Choroid plexus epithelial cell (primary cell): Measurements from ENCODE around the gene CCDC187.

ENCODE experiments used
- DNase-seq: peaks from one replicate; pipeline ENCODE4 v3.0.0-alpha.2; 2010; ENCODE audit warnings: low read depth
- H3K4me3 ChIP-seq: 2 replicates; pipeline ENCODE4 v1.5.1; 2011; ENCODE audit warnings: low read depth, mild to moderate bottlenecking, control low read depth, low read length, moderate library complexity
- TF ChIP-seq, protein P1 (sequence below): conservative IDR thresholded peaks from 2 replicates; pipeline ENCODE4 v1.5.1; 2011; ENCODE audit warnings: low read depth, mild to moderate bottlenecking, control low read depth, inconsistent platforms, low read length, moderate library complexity

CCDC187 gene

DNA sequence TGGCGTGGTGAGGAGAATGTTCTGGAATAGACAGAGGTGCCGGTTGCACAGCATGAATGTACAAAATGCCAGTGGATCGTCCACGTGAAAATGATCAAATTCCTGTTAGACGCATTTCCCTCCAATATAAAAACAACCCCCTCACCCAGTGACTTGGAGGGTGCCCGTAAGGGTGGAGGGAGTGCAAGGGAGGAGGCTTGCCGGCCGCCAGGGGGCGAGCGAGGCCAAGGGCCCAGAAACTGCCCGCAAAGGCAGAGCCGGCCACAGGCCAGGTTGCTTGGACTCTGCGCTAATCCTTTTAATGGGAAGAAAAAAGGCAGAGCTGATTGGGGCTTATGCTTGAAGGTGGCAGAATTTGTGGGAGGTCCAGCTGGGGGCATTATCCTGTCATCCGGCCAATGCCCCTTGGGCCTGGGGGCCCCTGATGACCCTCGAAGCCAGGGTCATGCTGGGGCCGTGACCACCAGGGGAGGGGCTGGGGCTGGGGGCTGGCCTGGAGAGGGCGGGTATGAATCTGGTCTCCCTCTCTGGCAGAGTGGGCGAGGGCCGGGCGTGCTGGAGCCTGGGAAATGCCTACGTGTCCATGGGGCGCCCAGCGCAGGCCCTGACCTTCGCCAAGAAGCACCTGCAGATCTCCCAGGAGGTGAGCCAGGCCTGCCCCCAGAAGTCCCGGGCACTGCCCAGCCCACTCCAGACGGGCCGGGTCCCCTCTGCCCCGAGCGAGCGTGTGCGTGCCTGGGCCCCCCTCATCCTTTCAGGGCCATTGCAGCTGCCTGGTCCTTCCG is 35.5 kb upstream of the CCDC187 start:
- DNase-seq = peak; percentile 74
- TF ChIP-seq, protein P1, sequence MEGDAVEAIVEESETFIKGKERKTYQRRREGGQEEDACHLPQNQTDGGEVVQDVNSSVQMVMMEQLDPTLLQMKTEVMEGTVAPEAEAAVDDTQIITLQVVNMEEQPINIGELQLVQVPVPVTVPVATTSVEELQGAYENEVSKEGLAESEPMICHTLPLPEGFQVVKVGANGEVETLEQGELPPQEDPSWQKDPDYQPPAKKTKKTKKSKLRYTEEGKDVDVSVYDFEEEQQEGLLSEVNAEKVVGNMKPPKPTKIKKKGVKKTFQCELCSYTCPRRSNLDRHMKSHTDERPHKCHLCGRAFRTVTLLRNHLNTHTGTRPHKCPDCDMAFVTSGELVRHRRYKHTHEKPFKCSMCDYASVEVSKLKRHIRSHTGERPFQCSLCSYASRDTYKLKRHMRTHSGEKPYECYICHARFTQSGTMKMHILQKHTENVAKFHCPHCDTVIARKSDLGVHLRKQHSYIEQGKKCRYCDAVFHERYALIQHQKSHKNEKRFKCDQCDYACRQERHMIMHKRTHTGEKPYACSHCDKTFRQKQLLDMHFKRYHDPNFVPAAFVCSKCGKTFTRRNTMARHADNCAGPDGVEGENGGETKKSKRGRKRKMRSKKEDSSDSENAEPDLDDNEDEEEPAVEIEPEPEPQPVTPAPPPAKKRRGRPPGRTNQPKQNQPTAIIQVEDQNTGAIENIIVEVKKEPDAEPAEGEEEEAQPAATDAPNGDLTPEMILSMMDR = peak; percentile 88

DNA sequence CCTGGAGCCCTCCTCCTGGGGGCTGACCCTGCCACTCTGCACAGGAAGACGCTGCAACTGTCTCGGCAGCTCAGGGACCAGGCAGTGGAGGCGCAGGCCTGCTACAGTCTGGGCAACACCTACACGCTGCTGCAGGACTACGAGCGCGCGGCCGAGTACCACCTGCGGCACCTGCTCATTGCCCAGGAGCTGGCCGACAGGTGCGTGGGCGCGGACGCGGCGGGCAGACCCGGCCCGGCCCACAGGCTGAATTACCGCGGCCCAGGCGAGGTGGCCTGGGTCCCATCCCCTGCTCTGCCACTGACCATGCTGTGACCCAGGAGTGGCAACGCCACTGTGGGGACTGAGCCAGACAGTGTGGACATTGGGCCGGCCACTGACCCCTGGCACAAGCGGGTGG is 34.6 kb upstream of the CCDC187 start:
- H3K4me3 ChIP-seq = no peak overlapping the region
- TF ChIP-seq, protein P1 = no peak
- DNase-seq = no peak

More for the DNA sequence above, 35.5 kb upstream of the CCDC187 start:
- no peak overlapping the region for H3K4me3 ChIP-seq

DNA sequence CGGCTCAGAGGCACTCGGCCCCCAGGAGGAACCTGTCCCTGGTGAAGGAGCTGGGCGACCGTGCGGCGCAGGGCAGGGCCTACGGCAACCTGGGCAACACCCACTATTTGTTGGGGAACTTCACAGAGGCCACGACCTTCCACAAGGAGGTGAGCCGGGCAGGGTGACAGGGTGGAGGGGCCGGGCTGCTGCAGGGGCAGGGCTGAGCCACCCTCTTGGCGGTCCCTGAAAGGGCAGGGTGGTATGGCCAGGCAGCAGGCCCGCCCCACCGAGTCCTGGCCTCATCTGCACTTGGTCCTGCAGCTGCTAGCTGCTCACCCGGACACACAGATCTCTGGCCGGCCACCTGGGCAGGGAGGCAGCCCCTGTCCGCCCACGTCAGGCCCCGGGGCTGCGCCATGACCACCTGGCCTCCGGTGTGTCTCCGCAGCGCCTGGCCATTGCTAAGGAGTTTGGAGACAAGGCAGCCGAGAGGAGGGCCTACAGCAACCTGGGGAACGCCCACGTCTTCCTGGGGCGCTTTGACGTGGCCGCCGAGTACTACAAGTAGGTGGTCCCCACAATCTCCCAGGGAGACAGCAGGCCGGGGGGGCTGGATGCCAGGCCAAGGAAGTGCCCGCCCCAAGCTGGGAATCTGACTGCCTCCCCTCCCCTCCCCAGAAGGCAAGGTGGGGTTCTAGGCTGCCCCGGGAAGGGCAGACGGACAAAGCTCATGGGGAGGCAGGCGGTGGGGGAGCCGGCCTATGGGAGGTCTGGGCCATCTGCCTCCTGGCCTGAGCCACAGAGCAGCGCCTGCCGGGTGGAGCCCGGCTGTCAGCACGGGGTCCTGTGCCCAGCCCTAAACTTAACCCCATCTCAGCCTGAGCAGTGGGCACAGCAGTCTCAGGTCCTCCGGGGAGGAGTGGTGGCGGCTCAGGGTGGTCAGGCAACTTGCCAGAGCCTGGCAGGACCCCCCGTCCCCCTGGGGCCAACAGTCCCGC is 33.8 kb upstream of the CCDC187 start:
- H3K4me3 ChIP-seq = no peak overlapping the region
- TF ChIP-seq, protein P1 = no peak
- DNase-seq = no peak

DNA sequence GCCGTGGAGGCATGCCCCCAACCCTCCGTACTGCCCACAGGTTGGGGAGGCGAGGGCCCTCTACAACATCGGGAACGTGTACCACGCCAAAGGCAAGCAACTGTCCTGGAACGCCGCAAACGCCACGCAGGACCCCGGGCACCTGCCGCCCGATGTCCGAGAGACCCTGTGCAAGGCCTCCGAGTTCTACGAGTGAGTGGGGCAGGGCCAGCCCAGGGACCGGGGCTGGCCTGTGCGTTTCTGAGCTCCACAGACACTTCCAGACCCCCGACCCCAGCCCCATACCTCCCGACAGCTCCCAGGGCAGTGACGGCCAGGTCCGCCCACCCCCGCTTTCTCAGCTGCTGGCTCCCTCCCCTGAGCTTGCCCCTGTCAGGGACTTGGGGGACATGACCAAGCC is 33.0 kb upstream of the CCDC187 start:
- TF ChIP-seq, protein P1 = no peak
- no peak overlapping the region for H3K4me3 ChIP-seq
- no peak for DNase-seq

DNA sequence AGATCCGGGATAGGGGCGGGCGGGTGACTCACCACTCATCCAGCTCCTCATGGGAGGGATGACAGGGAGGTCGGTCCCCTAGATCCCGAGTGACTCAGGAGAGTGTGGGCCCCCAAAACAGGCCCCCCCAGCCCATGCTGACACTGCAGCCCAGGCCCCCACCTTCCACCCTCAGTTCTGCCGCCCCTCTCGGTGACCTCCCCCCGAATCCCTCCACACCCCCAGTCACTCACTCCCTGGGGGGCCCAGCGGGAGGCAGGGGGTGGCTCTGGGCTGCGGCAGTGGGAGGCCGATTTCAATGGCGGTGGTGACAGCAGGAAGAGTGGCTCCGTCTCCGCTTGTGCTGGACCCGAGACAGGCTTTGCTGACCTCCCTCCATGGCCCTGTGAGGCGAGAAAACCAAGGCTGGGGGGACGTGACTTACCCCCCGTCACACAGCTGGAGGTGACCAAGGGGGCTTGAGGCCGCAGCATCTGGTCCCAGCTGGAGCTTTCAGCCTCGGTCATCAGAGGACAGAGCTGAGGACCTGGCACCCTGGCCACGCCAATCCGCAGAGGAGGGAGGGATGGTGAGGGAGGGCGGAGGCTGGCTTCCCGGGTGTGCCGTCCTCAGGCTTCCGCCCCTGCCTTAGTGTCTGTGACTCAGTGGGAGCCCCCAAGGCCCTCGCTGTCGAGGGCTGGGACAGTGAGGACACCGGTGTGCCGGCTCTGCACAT is 32.4 kb upstream of the CCDC187 start:
- TF ChIP-seq, protein P1 = no peak
- DNase-seq = peak; percentile 65
- H3K4me3 ChIP-seq = no peak overlapping the region

DNA sequence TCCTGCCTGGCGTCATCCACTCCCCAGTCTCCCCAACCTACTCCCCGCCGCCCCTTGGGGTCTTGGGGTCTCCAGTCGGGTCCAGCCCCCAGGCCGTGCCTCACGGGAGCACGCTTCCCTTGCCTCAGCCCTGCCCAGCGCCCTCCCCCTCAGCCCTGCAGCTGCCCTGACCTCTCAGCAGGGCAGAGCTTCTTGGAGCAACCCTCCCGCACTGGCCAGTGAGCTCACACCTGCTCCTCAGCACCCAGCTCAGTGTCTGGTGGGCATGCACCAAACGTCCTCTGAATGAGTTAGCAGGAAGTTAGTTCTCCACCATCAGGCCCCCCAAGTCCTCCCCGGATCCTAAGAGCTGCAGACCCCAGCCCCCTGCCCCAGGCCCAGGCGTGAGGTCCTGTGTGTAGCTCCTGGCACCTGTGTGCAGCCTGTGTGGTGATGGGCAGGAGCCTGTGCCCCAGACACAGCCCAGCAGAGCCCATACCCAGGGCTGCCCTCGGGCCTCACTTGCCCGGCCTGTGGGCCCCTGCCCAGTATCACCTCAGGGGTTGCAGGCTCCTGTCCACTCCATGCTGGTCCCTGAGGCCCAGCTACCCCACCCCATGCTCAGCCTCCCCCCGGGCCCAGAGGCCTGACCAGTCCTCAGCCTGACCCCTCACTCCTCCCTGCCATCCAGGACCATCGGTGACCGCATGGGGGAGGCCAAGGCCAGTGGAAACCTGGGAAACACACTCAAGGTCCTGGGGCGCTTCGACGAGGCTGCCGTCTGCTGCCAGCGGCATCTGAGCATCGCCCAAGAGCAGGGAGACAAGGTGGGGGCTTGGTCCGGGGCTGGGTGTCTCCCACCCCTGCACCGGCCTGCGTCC is 31.6 kb upstream of the CCDC187 start:
- TF ChIP-seq, protein P1 = no peak
- no peak overlapping the region for H3K4me3 ChIP-seq
- DNase-seq = peak; percentile 40
